GM12801 (cell line): ENCODE data around the gene E2F3.

Source experiments
- TF ChIP-seq, protein P1 (sequence below): IDR thresholded peaks from one replicate; pipeline ENCODE4 v1.5.1; 2011; ENCODE audit warnings: control low read depth; ENCODE audit not compliant: insufficient read length; ENCODE audit errors: extremely low read depth

The E2F3 gene

DNA sequence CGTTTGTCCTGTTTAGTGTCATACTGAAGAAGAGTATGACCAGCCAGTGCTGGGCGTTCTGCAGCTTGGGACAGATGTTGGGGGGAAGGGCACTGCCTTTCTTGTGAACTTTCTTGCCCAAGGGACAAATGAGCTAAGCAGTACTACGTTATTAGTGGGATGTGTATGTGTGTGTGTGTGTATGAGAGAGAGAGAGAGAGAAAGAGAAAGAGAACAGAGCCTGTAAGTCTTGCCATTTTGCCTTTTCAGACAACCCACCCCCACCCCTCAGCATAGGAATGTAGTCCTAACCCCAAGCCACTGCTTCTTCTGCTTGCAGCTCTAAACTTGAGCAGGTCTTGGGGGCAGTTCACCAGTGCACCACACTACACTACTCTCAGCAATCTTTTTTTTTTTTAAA lies 45.5 kb downstream of the E2F3 start:
- TF ChIP-seq, protein P1, sequence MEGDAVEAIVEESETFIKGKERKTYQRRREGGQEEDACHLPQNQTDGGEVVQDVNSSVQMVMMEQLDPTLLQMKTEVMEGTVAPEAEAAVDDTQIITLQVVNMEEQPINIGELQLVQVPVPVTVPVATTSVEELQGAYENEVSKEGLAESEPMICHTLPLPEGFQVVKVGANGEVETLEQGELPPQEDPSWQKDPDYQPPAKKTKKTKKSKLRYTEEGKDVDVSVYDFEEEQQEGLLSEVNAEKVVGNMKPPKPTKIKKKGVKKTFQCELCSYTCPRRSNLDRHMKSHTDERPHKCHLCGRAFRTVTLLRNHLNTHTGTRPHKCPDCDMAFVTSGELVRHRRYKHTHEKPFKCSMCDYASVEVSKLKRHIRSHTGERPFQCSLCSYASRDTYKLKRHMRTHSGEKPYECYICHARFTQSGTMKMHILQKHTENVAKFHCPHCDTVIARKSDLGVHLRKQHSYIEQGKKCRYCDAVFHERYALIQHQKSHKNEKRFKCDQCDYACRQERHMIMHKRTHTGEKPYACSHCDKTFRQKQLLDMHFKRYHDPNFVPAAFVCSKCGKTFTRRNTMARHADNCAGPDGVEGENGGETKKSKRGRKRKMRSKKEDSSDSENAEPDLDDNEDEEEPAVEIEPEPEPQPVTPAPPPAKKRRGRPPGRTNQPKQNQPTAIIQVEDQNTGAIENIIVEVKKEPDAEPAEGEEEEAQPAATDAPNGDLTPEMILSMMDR, result no peak

DNA sequence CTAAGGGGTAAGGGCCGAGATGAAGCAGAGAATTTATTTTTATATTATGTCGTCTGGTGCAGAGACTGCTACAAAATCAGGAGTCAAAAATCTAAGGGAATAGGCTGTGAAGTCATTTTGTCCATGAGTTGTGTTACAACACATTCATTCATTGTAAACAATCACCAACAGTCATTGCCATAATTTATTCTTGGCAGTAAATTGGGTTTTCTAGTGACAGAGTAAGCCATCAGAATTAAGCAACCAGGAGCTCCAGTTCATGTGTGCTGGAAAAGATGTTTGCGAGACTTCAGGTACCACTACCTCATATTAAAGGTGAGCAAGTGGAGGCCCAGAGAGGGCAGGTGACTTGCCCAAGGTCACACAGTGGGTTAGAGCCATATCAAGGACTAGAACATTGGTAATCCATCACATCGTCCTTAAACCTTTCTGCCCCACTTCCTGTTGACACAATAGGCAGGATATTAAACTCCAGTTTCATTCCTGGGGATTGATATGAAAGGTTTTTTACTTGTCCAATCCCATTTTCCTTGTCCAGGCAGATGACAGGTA lies 46.0 kb downstream of the E2F3 start:
- TF ChIP-seq, protein P1, result no peak

DNA sequence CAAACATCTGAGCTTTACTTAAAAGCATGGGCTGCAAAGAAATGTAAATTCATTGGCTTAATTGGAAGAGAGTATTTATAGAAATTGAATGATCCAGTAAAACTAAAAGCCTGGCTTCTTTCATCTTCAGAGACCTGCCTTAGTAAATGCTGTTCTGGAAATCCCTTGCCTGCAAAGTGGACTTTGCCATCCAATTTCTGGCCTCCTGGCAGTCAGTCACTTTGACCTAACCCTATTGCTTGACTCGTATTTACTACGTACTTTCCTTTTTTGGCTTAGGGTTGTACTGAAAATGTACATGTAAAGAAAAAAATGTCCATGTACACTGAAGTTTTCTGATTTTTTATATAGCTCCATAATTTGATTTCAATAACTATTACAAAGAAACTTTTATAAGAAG lies 47.1 kb downstream of the E2F3 start:
- TF ChIP-seq, protein P1, result no peak

DNA sequence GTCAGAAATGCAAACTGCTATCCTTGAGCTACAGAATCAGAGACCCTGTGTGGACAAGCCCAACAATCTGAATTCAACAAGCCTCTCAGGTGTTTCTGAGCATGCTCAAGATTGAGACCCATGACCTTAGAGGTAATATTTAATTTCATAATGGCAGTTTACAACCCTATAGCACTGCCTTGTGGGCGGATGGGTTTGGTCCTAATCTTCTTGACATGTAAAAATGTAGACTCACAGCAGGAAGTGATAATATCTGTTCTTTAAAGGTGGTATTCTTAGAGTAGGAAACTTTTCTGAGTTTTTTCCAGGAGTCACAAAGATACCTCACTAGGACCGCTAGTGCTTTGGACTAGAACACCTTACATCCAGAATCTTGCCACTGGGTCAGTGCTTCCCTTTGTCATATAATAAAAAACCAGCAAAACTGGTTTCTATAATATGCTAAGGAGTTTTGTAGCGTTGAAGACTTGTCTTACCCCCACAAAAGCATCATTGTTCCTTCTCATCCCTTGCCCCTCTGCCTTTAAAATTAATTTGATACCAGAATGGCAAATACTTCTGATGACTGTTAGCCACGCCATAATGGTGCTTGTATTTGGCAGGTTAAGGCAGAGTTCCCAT lies 52.6 kb downstream of the E2F3 start:
- TF ChIP-seq, protein P1, result no peak

DNA sequence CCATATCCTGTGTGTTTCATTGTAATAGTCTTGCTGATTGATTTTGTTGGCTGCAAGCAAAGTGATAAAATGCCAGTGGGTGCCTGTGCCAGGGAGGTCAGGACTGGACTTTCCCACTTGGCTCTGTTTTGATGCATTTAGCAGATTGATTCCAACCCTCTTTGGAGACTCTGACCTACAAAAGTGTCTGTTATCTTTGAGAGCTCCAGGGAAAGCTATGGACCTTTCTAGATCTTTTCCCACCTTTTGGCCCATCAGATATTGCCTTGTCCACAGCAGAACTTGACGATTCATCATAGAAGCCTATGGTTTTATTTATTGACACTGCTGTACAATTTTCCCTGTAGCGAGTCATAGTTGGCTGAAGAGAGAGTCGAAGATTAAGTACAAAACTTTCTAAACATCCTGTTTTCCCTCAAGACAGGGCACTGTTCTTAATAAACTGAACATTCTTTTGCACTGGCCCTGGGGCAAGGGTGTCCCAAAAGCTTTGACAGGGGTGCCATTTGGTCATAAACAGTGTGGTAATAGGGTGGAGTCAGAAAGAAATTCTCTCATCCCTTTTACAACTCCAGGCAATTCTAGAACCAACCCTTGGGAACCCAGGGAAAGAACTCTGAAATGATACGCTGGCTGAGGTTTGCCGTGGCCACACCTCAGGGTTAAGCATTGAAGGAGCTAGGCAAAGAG lies 53.7 kb downstream of the E2F3 start:
- TF ChIP-seq, protein P1, result no peak

DNA sequence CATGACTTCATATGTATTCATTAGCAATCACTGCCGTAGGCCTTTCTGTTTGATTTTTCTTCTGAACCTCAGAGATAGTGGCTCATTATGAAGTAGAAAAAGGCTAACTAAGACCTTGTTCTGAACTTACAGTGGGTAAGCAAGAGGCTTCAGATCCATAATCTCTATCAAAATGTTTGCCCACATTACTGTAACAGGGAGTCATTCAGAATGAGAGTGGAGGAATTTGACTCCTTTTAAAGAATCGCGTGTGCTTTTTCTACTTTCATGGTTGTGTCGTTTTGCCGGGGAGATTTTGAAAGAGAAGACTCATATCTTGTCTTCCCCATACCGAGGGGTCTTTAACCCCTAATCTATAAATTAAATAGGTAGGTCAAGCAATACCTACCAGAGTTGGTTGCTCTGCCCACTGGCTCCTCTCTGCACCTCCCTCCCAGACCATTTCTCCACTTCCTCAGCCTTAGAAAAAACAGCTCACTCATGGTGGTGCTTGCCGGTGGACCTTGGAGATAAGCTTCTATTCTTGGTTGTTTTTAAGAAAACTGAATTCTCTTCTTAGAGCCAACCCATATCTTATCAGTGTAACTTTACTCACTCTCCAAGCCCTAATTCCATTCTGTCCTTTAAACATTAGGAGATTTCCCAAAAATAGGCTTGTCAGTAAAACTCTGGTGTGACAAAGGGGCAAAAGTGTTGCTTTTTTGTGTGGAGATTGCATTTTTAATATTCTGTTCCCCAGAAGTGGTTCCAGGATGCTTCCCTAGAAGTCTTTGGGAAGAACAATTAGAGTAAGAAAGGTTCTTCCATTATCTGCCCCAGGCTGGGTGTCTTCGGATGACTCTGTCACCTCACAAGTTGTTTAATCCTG lies 56.6 kb downstream of the E2F3 start:
- TF ChIP-seq, protein P1, result no peak

DNA sequence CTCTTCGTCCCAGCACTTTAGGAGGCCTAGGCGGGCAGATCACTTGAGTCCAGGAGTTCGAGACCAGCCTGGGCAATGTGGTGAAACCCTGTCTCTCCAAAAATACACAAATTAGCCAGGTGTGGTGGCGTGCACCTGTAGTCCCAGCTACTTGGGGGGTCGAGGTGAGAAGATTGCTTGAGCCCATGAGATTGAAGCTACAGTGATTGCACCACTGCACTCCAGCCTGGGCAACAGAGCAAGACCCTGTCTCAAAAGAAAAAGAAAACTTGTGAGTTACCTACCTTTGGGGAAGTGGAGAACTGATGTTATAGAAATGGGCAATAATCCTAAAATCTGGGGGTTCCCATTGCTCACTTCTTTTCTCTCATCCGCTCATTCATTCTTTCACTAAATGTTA lies 58.0 kb downstream of the E2F3 start:
- TF ChIP-seq, protein P1, result no peak
